ENCODE measurements around the gene BRD8. TPM values are rescaled to one million over a fixed set of nuclear protein-coding genes. Genes with fewer than 3 reads are reported as not detected.

BRD8 gene
- total RNA-seq, 1 experiment from 2014 or later: 73.4 TPM

DNA sequence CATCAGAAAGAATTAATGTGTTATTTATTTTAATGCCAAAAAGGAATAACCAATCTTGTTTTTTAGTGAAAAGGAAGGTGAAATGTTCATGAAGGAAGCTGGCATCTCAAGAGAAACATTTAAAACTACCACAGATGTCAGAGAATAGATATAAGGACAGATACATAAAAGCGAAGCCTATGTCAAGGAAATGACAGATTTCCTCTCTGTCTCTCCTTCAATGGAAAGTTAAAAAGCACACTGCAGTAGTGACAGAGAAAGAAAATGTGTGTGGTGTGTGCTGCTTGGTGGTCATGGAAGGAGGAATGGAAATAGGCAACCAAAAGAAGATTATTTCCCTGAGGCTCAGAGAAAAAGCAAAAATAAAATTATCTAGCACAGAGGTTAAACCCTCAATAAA, 85.4 kb downstream of the BRD8 start:
- POLR2A ChIA-PET: no interaction called here

GRCh38 chr5:138092301-138092700, 86.1 kb downstream of the BRD8 start:
- Mint-ChIP-seq H3K27ac (no peak overlapping the region), H3K4me1 (peaks cover 68% of the 10 kb centered on the region), H3K36me3 (no peaks in the 10 kb centered on the region), H3K9me3 (no peaks in the 10 kb centered on the region), H3K27me3 (ENCODE audit: low read depth) (peaks cover 100% of the 10 kb centered on the region), H3K4me3 (peak overlapping the region; percentile 22)
- ATAC-seq (peak; percentile 28), DNase-seq (ENCODE audit: low spot score) (no peak)
- ChIA-PET POLR2A (no interaction called here), CTCF (interaction anchor here (1.2 to 3.3 kb wide), 4 partner anchors 10 to 56 kb away, joined by 3 to 20 read pairs (median 8); no protein-coding TSS in a partner anchor)
- TF ChIP-seq HMGA2 (CRISPR knock-in tag; IDR thresholded peaks at IDR 0.05): no peak
- 0 out of 2 replicates have a peak, but pooled peaks have one; percentile 49 for TF ChIP-seq ZNF281 (CRISPR knock-in tag; IDR thresholded peaks at IDR 0.05)
- TF ChIP-seq, protein P1, sequence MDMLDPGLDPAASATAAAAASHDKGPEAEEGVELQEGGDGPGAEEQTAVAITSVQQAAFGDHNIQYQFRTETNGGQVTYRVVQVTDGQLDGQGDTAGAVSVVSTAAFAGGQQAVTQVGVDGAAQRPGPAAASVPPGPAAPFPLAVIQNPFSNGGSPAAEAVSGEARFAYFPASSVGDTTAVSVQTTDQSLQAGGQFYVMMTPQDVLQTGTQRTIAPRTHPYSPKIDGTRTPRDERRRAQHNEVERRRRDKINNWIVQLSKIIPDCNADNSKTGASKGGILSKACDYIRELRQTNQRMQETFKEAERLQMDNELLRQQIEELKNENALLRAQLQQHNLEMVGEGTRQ (CRISPR knock-in tag; IDR thresholded peaks at IDR 0.05): no peak
- no peak for TF ChIP-seq CREB1 (CRISPR knock-in tag; IDR thresholded peaks at IDR 0.05)
- TF ChIP-seq, protein P2, sequence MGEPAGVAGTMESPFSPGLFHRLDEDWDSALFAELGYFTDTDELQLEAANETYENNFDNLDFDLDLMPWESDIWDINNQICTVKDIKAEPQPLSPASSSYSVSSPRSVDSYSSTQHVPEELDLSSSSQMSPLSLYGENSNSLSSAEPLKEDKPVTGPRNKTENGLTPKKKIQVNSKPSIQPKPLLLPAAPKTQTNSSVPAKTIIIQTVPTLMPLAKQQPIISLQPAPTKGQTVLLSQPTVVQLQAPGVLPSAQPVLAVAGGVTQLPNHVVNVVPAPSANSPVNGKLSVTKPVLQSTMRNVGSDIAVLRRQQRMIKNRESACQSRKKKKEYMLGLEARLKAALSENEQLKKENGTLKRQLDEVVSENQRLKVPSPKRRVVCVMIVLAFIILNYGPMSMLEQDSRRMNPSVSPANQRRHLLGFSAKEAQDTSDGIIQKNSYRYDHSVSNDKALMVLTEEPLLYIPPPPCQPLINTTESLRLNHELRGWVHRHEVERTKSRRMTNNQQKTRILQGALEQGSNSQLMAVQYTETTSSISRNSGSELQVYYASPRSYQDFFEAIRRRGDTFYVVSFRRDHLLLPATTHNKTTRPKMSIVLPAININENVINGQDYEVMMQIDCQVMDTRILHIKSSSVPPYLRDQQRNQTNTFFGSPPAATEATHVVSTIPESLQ (CRISPR knock-in tag; IDR thresholded peaks at IDR 0.05): no peak
- no peak for TF ChIP-seq GABPB1 (CRISPR knock-in tag; IDR thresholded peaks at IDR 0.05)
- no peak for TF ChIP-seq NFYB (CRISPR knock-in tag; conservative IDR thresholded peaks at IDR 0.05; ENCODE audit: low read depth)

More for the DNA sequence above, 85.4 kb downstream of the BRD8 start:
- H3K27ac Mint-ChIP-seq: no peak overlapping the region
- no peak overlapping the region; the same call in 1 of the 2 replicates for H3K4me3 Mint-ChIP-seq
- DNase-seq (ENCODE audit: low spot score): no peak
- H3K36me3 Mint-ChIP-seq: no peaks in the 10 kb centered on the region
- H3K27me3 Mint-ChIP-seq (ENCODE audit: low read depth): peaks cover 100% of the 10 kb centered on the region
- peaks cover 72% of the 10 kb centered on the region for H3K4me1 Mint-ChIP-seq
- ATAC-seq: no peak
- CTCF ChIA-PET: interaction anchor here (1.2 to 1.6 kb wide), 3 partner anchors 11 to 57 kb away, joined by 3 to 10 read pairs (median 5); no protein-coding TSS in a partner anchor
- no peaks in the 10 kb centered on the region for H3K9me3 Mint-ChIP-seq
- no peak for TF ChIP-seq RELA (CRISPR knock-in tag; IDR thresholded peaks at IDR 0.05; ENCODE audit: borderline replicate concordance)
- TF ChIP-seq, protein P3, sequence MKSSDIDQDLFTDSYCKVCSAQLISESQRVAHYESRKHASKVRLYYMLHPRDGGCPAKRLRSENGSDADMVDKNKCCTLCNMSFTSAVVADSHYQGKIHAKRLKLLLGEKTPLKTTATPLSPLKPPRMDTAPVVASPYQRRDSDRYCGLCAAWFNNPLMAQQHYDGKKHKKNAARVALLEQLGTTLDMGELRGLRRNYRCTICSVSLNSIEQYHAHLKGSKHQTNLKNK (CRISPR knock-in tag; IDR thresholded peaks at IDR 0.05): no peak
- TF ChIP-seq ETV6 (CRISPR knock-in tag; IDR thresholded peaks at IDR 0.05): no peak
- no peak for TF ChIP-seq ZNF416 (CRISPR knock-in tag; IDR thresholded peaks at IDR 0.05)
- no peak for TF ChIP-seq TP53 (CRISPR knock-in tag; IDR thresholded peaks at IDR 0.05)
- no peak for TF ChIP-seq TEAD4 (CRISPR knock-in tag; IDR thresholded peaks at IDR 0.05)
- TF ChIP-seq SMAD3 (CRISPR knock-in tag; IDR thresholded peaks at IDR 0.05; ENCODE audit: borderline replicate concordance): no peak
- TF ChIP-seq CREB1 (CRISPR knock-in tag; IDR thresholded peaks at IDR 0.05): no peak
- TF ChIP-seq USF1 (CRISPR knock-in tag; IDR thresholded peaks at IDR 0.05): no peak
- TF ChIP-seq ZNF423 (CRISPR knock-in tag; IDR thresholded peaks at IDR 0.05): no peak
- TF ChIP-seq ZNF532 (CRISPR knock-in tag; IDR thresholded peaks at IDR 0.05; ENCODE audit: borderline replicate concordance): no peak
- no peak for TF ChIP-seq FOXP1 (CRISPR knock-in tag; IDR thresholded peaks at IDR 0.05; ENCODE audit: borderline replicate concordance)
- no peak for TF ChIP-seq ZBTB43 (CRISPR knock-in tag; IDR thresholded peaks at IDR 0.05)
- TF ChIP-seq SOX15 (CRISPR knock-in tag; IDR thresholded peaks at IDR 0.05): no peak
- TF ChIP-seq ZNF219 (CRISPR knock-in tag; IDR thresholded peaks at IDR 0.05; ENCODE audit: borderline replicate concordance): no peak
